HG03159 (cell line): ENCODE measurements around the gene ZNF512.

Source experiments
- ATAC-seq: cut with Tn5 transposase; IDR thresholded peaks from one replicate; pipeline ENCODE4 v1.9.1; 2021; ENCODE audit warnings: mild to moderate bottlenecking, moderate library complexity; ENCODE audit not compliant: unreplicated experiment

ZNF512 gene

GRCh38 chr2:27667446-27667845, 84.6 kb downstream of the ZNF512 start:
- ATAC-seq = no peak

GRCh38 chr2:27671235-27671634, 88.4 kb downstream of the ZNF512 start:
- no peak for ATAC-seq
